Measurements from ENCODE around the gene CYP46A1.

DNA sequence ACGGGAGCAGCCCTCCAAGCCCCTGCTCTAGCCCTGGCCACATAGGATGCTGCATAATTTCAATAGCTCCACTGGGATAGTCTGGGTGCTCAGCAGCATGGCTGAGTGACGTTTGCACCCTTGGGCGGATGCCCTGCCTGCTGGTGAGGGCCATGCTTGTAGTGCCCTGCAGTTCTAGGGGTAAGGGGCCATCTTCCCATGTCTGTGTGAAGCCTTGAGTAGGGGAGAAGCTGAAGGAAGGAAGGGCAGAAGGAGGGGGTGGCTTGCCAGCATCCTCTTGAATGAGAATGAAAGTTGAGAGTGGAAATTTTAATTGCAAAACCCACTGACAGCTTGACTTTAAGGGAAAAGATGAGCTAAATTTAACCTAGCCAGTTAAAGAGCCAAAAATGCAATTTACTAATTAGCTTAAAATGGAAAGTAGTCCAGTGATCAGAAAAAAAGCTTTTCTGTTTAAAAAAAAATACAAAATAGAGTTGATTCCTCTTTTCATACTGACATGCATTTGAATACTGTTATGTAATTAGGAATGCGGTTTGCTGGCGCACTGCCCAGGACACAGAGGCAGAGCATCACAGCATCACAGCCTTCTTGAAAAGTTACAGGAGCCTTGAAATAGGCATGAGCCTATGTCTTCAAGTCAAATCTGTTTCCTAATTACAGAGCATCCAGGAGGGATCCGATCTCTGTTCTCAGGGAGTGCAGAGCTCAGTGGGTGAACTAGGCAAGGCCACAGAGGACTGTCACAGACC lies 90.6 kb downstream of the CYP46A1 start:
- TF ChIP-seq REST (IDR thresholded peaks at IDR 0.05; ENCODE audit: insufficient read depth in 1 of 2, low read depth in 2 of 2, low read length in 2 of 2) = no peak
- no peak for TF ChIP-seq FOXP2 (optimal IDR thresholded peaks at IDR 0.05; ENCODE audit: borderline replicate concordance, extremely low read depth, extremely low read length, insufficient read depth)
